ENCODE results near the gene CYYR1. TPM values are rescaled to one million over a fixed set of nuclear protein-coding genes. Genes with fewer than 3 reads are reported as not detected.

Gene CYYR1
- total RNA-seq, 1 donor from 2014 or later, result 20.1 TPM

GRCh38 chr21:26550326-26550725, 22.8 kb downstream of the CYYR1 start:
- peak; percentile 13 for DNase-seq

GRCh38 chr21:26546446-26547097, 26.5 kb downstream of the CYYR1 start:
- peak; percentile 92 for DNase-seq

- DNase-seq, result no peak
Observed at GRCh38 chr21:26544201-26544775, 28.8 kb downstream of the CYYR1 start.

GRCh38 chr21:26540651-26541050, 32.4 kb downstream of the CYYR1 start:
- no peak for DNase-seq

GRCh38 chr21:26539566-26539965, 33.5 kb downstream of the CYYR1 start:
- no peak for DNase-seq

GRCh38 chr21:26534517-26534916, 38.6 kb downstream of the CYYR1 start:
- DNase-seq, result no peak

- DNase-seq, result peak; percentile 50
Observed at GRCh38 chr21:26532208-26532607, 40.9 kb downstream of the CYYR1 start.

GRCh38 chr21:26529526-26529925, 43.6 kb downstream of the CYYR1 start:
- DNase-seq, result no peak

- no peak for DNase-seq
Observed at GRCh38 chr21:26528882-26529281, 44.2 kb downstream of the CYYR1 start.

GRCh38 chr21:26522704-26523103, 50.4 kb downstream of the CYYR1 start:
- DNase-seq, result peak; percentile 67

GRCh38 chr21:26519142-26519541, 53.9 kb downstream of the CYYR1 start:
- DNase-seq, result no peak

- no peak for DNase-seq
Observed at GRCh38 chr21:26515257-26515656, 57.8 kb downstream of the CYYR1 start.

GRCh38 chr21:26513212-26513611, 59.9 kb downstream of the CYYR1 start:
- peak; percentile 74 for DNase-seq

GRCh38 chr21:26512664-26513063, 60.4 kb downstream of the CYYR1 start:
- no peak for DNase-seq

- no peak for DNase-seq
Observed at GRCh38 chr21:26508903-26509302, 64.2 kb downstream of the CYYR1 start.

GRCh38 chr21:26506956-26507355, 66.1 kb downstream of the CYYR1 start:
- DNase-seq, result peak; percentile 61

- DNase-seq, result peak; percentile 6
Observed at GRCh38 chr21:26505211-26505610, 67.9 kb downstream of the CYYR1 start.

GRCh38 chr21:26503414-26503813, 69.7 kb downstream of the CYYR1 start:
- DNase-seq, result no peak

- DNase-seq, result no peak
Observed at GRCh38 chr21:26501495-26502021, 71.5 kb downstream of the CYYR1 start.

- no peak for DNase-seq
Observed at GRCh38 chr21:26499495-26499894, 73.6 kb downstream of the CYYR1 start.

- DNase-seq, result no peak
Observed at GRCh38 chr21:26495283-26495849, 77.7 kb downstream of the CYYR1 start.

- DNase-seq, result no peak
Observed at GRCh38 chr21:26491663-26492062, 81.4 kb downstream of the CYYR1 start.

GRCh38 chr21:26490771-26491170, 82.3 kb downstream of the CYYR1 start:
- no peak for DNase-seq

- DNase-seq, result no peak
Observed at GRCh38 chr21:26489781-26490180, 83.3 kb downstream of the CYYR1 start.
